Stimulated activated CD8-positive, alpha-beta memory T cell treated with anti-CD3 and anti-CD28 coated beads, Interleukin-4, amount 100 ng/mL, for 48 hours (primary cell): ENCODE measurements around the gene PRMT5.
"Not testable (repeated sequence)": the region's sequence is repeated elsewhere in the genome, so short reads cannot be mapped to it uniquely, and the experiment has no call there.

ENCODE experiments used
- DNase-seq: peaks from one replicate; pipeline ENCODE4 v3.0.0-alpha.2; 2020

The PRMT5 gene

DNA sequence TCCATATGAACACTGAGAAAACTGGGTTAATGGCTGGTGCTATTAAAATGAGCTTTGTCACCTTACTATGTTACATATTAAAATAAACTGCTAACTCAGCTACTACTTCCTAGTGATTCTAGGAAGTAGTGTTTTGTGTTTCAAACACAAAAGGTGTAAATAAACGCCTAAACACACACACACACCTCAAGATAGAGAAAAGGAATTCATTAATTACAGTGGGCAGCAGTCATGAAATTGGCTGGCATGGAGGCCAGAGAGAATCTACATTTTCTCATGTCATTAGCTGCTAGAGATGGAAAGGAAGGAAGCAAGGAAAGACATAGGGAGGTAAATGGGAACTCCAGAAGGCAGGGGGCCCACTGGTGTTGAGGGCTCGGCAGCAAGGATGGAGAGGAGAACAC lies 787 bp upstream of the PRMT5 start:
- DNase-seq, result no peak

- no peak for DNase-seq
These were observed 706 bp downstream of the PRMT5 start for GRCh38 chr14:22928237-22929103.

GRCh38 chr14:22926316-22926715 lies 2.9 kb downstream of the PRMT5 start:
- no peak for DNase-seq

DNA sequence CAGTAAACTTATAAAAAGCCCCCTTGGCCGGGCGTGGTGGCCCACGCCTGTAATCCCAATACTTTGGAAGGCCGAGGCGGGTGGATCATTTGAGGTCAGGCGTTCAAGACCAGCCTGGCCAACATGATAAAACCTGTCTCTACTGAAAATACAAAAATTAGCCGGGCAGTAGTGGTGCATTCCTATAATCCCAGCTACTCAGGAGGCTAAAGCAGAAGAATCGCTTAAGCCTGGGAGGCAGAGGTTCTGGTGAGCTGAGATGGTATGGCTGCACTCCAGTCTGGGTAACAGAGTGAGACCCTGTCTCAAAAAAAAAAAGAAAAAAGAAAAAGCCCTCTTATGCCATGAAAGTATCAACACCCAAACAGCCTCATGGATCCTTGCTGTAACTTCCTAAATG lies 3.7 kb downstream of the PRMT5 start:
- DNase-seq, result no peak

GRCh38 chr14:22923746-22924145 lies 5.4 kb downstream of the PRMT5 start:
- DNase-seq, result no peak

GRCh38 chr14:22922294-22922693 lies 6.9 kb downstream of the PRMT5 start:
- DNase-seq, result no peak

DNA sequence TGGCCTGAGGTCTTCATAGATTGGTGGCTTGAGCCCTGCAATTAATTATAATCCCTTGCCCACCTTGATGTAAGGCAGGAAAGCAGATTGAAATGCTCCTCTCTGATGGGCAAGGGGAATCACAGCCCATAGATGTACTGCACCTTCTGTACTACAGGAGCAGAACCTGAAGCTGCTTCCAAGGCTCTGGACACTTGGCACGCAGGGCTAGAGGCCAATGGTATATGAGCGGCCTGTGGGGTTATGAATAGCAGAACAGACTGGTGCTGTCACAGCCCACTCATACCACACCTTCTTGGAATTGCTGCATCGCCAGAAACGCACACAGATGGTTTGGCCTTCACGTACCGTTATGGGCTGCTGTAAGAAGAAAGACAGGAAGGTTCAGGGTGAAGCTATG lies 8.5 kb downstream of the PRMT5 start:
- no peak for DNase-seq

DNA sequence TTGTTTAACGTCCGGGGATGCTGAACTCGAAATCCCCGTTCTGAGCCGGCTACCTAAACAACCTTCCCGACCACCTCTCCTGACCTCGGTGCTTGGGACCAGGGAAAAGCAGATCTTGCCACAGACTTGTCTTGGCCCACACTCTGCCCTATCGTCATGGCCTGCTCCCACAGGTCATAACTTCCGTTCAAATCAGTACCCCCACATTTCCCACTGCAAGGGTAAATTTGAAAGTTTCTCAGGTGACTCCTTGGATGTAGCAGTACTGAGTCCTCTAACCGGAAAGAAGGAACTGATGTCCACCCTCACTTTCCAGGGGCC lies 9.6 kb downstream of the PRMT5 start:
- DNase-seq, result no peak

DNA sequence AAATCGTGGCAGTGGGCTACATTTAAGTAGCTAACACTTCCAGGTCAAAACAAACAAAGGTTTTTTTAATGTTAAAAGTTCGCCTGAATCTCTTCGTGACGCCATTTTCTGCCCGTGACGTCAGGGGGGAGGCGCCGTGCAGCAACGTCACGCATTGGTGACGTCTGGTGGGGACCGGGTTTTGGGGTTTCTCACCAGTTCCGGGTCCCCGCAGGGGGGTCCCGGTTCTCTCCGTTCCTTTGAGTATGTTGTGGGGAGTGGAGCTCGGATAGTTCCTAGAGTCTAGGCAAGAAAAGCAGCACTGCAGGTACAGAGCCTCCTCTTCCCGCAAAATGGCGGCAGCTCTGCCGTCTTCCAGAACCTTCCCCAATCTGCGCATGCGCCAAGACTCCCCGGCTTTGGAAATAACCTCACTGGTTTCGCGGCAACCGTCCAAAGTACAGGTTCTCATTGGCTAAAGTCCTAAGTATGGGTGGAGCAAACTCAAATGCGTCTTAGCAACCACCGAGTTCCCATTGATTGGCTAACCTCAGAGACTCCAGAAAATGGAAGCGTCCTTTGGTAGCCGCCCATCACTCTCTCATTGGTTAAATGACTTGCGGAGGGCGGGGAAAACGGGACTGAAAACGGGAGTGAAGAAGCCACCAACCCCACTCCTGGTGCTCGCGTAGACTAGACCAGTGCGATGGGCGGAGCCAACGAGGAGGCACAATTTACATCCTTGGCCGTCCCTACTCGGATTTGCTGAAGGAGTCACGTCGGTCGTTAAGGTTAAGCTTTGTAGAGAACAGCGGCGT lies 10.2 kb downstream of the PRMT5 start, which contains the start of gene RBM23:
TSS of gene RBM23 (minus strand) at position 346 of the 797 bp plus-strand sequence.
- DNase-seq, result peak; percentile 100

- DNase-seq, result no peak
These were observed 13.2 kb downstream of the PRMT5 start for GRCh38 chr14:22915886-22916521.

- not testable (repeated sequence) for DNase-seq
These were observed 14.3 kb downstream of the PRMT5 start for GRCh38 chr14:22914836-22915235.

DNA sequence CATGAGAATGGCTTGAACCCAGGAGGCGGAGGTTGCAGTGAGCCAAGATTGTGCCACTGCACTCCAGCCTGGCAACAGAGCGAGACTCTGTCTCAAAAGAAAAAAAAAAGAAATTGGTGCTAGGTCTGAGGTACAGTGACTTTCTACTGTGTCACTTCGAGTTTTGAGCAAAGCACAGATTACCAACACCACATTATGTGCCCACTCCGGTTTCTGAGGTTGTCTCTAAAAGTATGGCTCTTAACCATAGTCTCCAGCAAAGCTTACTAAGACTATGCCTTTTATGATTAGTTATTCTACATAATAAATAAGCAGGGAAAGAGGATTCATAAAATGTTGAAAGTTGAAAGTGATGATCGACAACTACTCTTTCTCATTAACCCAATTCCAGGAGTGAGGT lies 18.3 kb downstream of the PRMT5 start:
- no peak for DNase-seq

DNA sequence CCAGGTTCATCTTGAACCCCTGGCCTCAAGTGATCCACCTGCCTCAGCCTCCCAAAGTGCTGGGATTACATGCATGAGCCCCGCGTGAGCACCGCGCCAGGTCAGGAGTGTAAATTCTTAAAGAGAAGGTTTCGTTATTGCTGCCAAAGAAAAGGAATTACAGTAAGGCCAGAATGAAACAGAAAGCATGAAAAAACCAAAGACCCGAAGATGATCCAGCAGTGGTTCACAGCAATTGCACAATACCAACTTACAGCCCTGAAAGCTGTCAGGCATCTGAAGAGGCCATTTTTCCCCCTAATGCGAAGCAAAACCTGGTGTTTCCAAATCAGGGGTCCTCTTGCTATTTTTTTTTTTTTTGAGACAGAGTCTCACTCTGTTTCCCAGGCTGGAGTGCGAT lies 20.6 kb downstream of the PRMT5 start:
- no peak for DNase-seq

- no peak for DNase-seq
These were observed 21.7 kb downstream of the PRMT5 start for GRCh38 chr14:22907429-22907828.

DNA sequence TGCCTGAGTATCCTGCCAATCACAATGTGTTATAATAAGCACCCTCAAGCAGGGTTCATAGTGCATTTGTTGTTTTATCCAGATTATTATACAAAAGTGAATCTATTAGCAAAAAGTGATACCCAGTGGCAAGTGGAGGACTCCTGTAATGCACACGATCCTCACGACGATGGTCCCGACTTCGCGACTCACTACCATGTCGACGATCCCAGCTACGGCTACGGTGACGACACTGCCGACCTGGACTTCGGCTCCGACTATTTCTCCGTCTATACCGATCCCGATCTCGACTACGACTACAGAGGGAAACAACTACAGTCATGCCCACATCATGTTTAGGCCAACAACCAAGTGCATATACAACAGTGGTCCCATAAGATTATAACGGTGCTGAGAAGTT lies 23.1 kb downstream of the PRMT5 start:
- no peak for DNase-seq

DNA sequence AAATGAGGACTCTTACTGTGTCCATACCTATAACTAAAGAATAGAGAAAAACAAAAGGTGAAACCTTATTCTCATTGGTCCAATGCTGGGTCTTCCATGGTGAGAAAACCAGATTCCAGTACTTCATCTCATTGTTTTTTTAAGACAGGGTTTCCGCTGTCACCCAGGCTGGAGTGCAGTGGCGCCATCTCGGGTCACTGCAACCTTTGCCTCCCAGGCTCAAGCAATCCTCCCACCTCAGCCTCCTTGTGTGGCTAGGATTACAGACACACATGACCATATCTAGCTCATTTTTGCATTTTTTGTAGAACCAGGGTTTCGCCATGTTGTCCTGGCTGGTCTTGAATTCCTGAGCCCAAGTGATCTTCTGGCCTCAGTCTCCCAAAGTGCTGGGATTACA lies 23.5 kb downstream of the PRMT5 start:
- no peak for DNase-seq

DNA sequence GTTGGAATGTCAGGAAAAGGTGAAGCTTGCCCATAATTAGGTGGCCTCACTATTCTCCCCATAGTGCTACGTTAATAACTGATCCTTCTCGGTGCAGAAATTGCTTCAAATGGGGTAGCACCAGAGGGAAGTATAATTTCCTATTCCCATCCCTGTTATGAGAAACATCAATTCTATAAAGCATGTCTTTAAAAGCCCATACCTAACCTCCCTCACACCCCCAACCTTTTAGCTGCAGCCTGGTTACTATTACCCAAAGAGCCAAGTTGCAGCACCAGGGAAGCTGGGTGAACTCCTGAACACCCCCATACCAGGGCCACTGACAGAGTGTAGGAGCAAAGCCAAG lies 25.5 kb downstream of the PRMT5 start:
- no peak for DNase-seq

- no peak for DNase-seq
These were observed 27.4 kb downstream of the PRMT5 start for GRCh38 chr14:22901799-22902198.

- DNase-seq, result no peak
These were observed 28.9 kb downstream of the PRMT5 start for GRCh38 chr14:22900081-22900799.

GRCh38 chr14:22898302-22899090 lies 30.7 kb downstream of the PRMT5 start:
- DNase-seq, result peak; percentile 41

GRCh38 chr14:22897357-22897756 lies 31.8 kb downstream of the PRMT5 start:
- no peak for DNase-seq

- no peak for DNase-seq
These were observed 32.4 kb downstream of the PRMT5 start for GRCh38 chr14:22896760-22897159.
